HG02938 (cell line): Measurements from ENCODE around the gene MYO9A.

ENCODE experiments used
- ATAC-seq: cut with Tn5 transposase; IDR thresholded peaks from one replicate; pipeline ENCODE4 v1.9.1; 2021; ENCODE audit warnings: mild to moderate bottlenecking, moderate library complexity; ENCODE audit not compliant: unreplicated experiment

The MYO9A gene

GRCh38 chr15:71812966-71813722 lies 304.8 kb downstream of the MYO9A start:
- no peak for ATAC-seq

GRCh38 chr15:71811752-71812735 lies 305.9 kb downstream of the MYO9A start:
- no peak for ATAC-seq

- ATAC-seq: no peak
Observed at GRCh38 chr15:71811036-71811736, 306.8 kb downstream of the MYO9A start.

GRCh38 chr15:71810256-71811035 lies 307.5 kb downstream of the MYO9A start, which contains the start of gene NR2E3:
Gene NR2E3, plus strand, starts transcription at chr15:71810554. Its CDS starts 190 bp downstream, at chr15:71810744.
- ATAC-seq: no peak

GRCh38 chr15:71809346-71809745 lies 308.6 kb downstream of the MYO9A start:
- no peak for ATAC-seq

GRCh38 chr15:71808311-71809020 lies 309.5 kb downstream of the MYO9A start:
- ATAC-seq: no peak

GRCh38 chr15:71807691-71808091 lies 310.3 kb downstream of the MYO9A start:
- no peak for ATAC-seq

- ATAC-seq: no peak
Observed at GRCh38 chr15:71807125-71807629, 310.8 kb downstream of the MYO9A start.

- ATAC-seq: no peak
Observed at GRCh38 chr15:71806452-71806931, 311.5 kb downstream of the MYO9A start.

- no peak for ATAC-seq
Observed at GRCh38 chr15:71804695-71805470, 313.1 kb downstream of the MYO9A start.

GRCh38 chr15:71804226-71804625 lies 313.7 kb downstream of the MYO9A start:
- ATAC-seq: no peak

- no peak for ATAC-seq
Observed at GRCh38 chr15:71802770-71803169, 315.2 kb downstream of the MYO9A start.

GRCh38 chr15:71801935-71802655 lies 315.9 kb downstream of the MYO9A start:
- ATAC-seq: no peak

GRCh38 chr15:71800835-71801745 lies 316.9 kb downstream of the MYO9A start:
- no peak for ATAC-seq

GRCh38 chr15:71800190-71800589 lies 317.8 kb downstream of the MYO9A start:
- no peak for ATAC-seq

- no peak for ATAC-seq
Observed at GRCh38 chr15:71798641-71799040, 319.3 kb downstream of the MYO9A start.

- ATAC-seq: no peak
Observed at GRCh38 chr15:71792521-71792920, 325.4 kb downstream of the MYO9A start.
